PFSK-1 (cell line): ENCODE data around the gene C2orf81.

Experiments
- POLR2AphosphoS5 ChIP-seq: IDR thresholded peaks from 2 replicates; pipeline ENCODE4 v1.6.1; 2012; ENCODE audit warnings: low read depth, mild to moderate bottlenecking, control low read depth, low read length, moderate library complexity
- REST ChIP-seq, 2 experiments: IDR thresholded peaks; 2 replicates each; pipeline versions ENCODE4 v1.6.1 to v1.8.0; 2011 to 2012; ENCODE audit warnings: low read depth in 2 of 2, low read length in 2 of 2, control low read depth in 1 of 2, inconsistent platforms in 1 of 2, mild to moderate bottlenecking in 1 of 2, moderate library complexity in 1 of 2; ENCODE audit not compliant: insufficient read depth in 1 of 2
- TAF1 ChIP-seq: IDR thresholded peaks from 2 replicates; pipeline ENCODE4 v1.6.1; 2012; ENCODE audit warnings: low read length, control low read depth, borderline replicate concordance; ENCODE audit not compliant: insufficient read depth

GRCh38 chr2:74438248-74438647 is 16.8 kb upstream of the C2orf81 start:
- TF ChIP-seq TAF1 (no peak), POLR2AphosphoS5 (no peak), REST (IDR thresholded peaks at IDR 0.05; ENCODE audit: insufficient read depth in 1 of 2, low read depth in 2 of 2, low read length in 2 of 2) (no peak)
